T-cell (primary cell): Measurements from ENCODE around the gene OR10T2. TPM values are rescaled to one million over a fixed set of nuclear protein-coding genes. Genes with fewer than 3 reads are reported as not detected.

Source experiments
- ATAC-seq, 4 experiments: fragments of 200-7000 bp in 3 of 4; fragments of 150-1000 bp in 1 of 4; cut with Tn5 transposase; replicated peaks in 1 of 4; 1 replicate in 3 of 4; 2 replicates in 1 of 4; pipeline ENCODE4 v1.10.0; 2021; ENCODE audit warnings: moderate library complexity in 3 of 4, mild to moderate bottlenecking in 2 of 4, moderate number of reproducible peaks in 1 of 4
- CTCF ChIA-PET, 2 donors: fragments of 300-600 bp; sonication (Branson Sonifier 250); formaldehyde crosslinking; loops; one replicate each; lab custom pipeline; 2022; ENCODE audit warnings: antibody characterized with exemption in 2 of 2; lab: Charles Lee
- POLR2A ChIA-PET, 2 donors: fragments of 300-600 bp; sonication (Branson Sonifier 250); formaldehyde crosslinking; loops; one replicate each; lab custom pipeline; 2022; ENCODE audit warnings: antibody characterized with exemption in 2 of 2; lab: Charles Lee
- DNase-seq, 35 experiments: peaks; one replicate each; pipeline versions ENCODE4 v3.0.0 to v3.0.0-alpha.2; 2013 to 2023
- H3K27ac ChIP-seq: one replicate; pipeline ENCODE4 v1.5.1; 2013; ENCODE audit warnings: low read length
- H3K27me3 ChIP-seq, 2 experiments: replicated peaks in 1 of 2; 1 replicate in 1 of 2; 2 replicates in 1 of 2; pipeline versions ENCODE4 v1.6.1 to v1.7.0; 2013; ENCODE audit warnings: low read length in 1 of 2, mixed read lengths in 1 of 2; ENCODE audit not compliant: control insufficient read depth in 2 of 2, insufficient read depth in 2 of 2; ENCODE audit errors: extremely low read depth in 1 of 2
- H3K36me3 ChIP-seq, 2 donors: 1 replicate in 1 of 2; 2 replicates in 1 of 2; pipeline versions ENCODE4 v1.6.1 to v1.7.0; 2013; ENCODE audit warnings: low read length in 1 of 2; ENCODE audit not compliant: control insufficient read depth in 2 of 2, insufficient read depth in 1 of 2; ENCODE audit errors: extremely low read depth in 1 of 2
- H3K4me1 ChIP-seq, 2 experiments: 1 replicate in 1 of 2; 2 replicates in 1 of 2; pipeline versions ENCODE4 v1.6.1 to v1.7.0; 2013; ENCODE audit warnings: low read length in 2 of 2, mixed read lengths in 1 of 2; ENCODE audit not compliant: insufficient read depth in 2 of 2, control insufficient read depth in 1 of 2; ENCODE audit errors: extremely low read depth in 1 of 2
- H3K4me3 ChIP-seq, 2 donors: 1 replicate in 1 of 2; 2 replicates in 1 of 2; pipeline versions ENCODE4 v1.5.1 to v1.7.0; 2013; ENCODE audit warnings: mild to moderate bottlenecking in 2 of 2, low read length in 1 of 2, moderate library complexity in 1 of 2; ENCODE audit not compliant: control insufficient read depth in 1 of 2; ENCODE audit errors: extremely low read depth in 1 of 2
- H3K9me3 ChIP-seq: 2 replicates; pipeline ENCODE4 v1.7.0; 2013
- H3K27ac Mint-ChIP-seq, 2 donors: one replicate each; pipeline ENCODE4 v1.8.0; 2020 to 2021; ENCODE audit warnings: mild to moderate bottlenecking in 2 of 2, mixed read lengths in 2 of 2
- H3K27me3 Mint-ChIP-seq, 2 donors: one replicate each; pipeline ENCODE4 v1.8.0; 2021 to 2022; ENCODE audit warnings: mixed read lengths in 2 of 2
- H3K36me3 Mint-ChIP-seq: one replicate; pipeline ENCODE4 v1.8.0; 2021; ENCODE audit warnings: mixed read lengths
- H3K4me1 Mint-ChIP-seq, 3 donors: one replicate each; pipeline ENCODE4 v1.8.0; 2020 to 2022; ENCODE audit warnings: mixed read lengths in 3 of 3, mild to moderate bottlenecking in 1 of 3
- H3K4me3 Mint-ChIP-seq, 3 donors: one replicate each; pipeline ENCODE4 v1.8.0; 2020 to 2022; ENCODE audit warnings: mild to moderate bottlenecking in 3 of 3, mixed read lengths in 3 of 3, moderate library complexity in 3 of 3
- H3K9me3 Mint-ChIP-seq, 3 donors: one replicate each; pipeline ENCODE4 v1.8.0; 2020 to 2022; ENCODE audit warnings: mixed read lengths in 3 of 3
- WGBS: methylation state at CpG from one replicate; pipeline ENCODE4 v1.1.5; 2013; ENCODE audit warnings: missing lambda C conversion rate; ENCODE audit not compliant: insufficient coverage; 5-methylcytosine and 5-hydroxymethylcytosine counted together
- total RNA-seq, 35 experiments: library from RNA in 6 of 35; stranded (reverse) in 6 of 35; fragments of 120-200 nt in 1 of 35; gene quantifications; one replicate each; pipeline versions ENCODE4 v1.2.1 to v1.2.4 and lab custom pipeline; 2013 to 2026

OR10T2 gene
- total RNA-seq, 5 donors from 2014 or later (not counting 1 experiment from before 2014, with no cell fraction given) = not detected

- DNase-seq = no peak
- ChIA-PET CTCF (no interaction called here), POLR2A (no interaction called here)
- peaks cover 0 to 7% of the 10 kb centered on the region in 2 experiments for H3K27me3 ChIP-seq
- H3K27me3 Mint-ChIP-seq = peaks cover 26 to 28% of the 10 kb centered on the region in 2 donors
- no peaks in the 10 kb centered on the region for H3K36me3 Mint-ChIP-seq
- no peaks in the 10 kb centered on the region for H3K9me3 ChIP-seq
- no peaks in the 10 kb centered on the region for H3K36me3 ChIP-seq
- ATAC-seq = no peak
- H3K27ac Mint-ChIP-seq = no peak overlapping the region
- no peak overlapping the region for H3K4me3 Mint-ChIP-seq
- H3K4me1 ChIP-seq = no peaks in the 10 kb centered on the region
- no peak overlapping the region for H3K27ac ChIP-seq
- H3K9me3 Mint-ChIP-seq = peaks cover 3 to 12% (median 5%) of the 10 kb centered on the region in 3 donors
- no peaks in the 10 kb centered on the region for H3K4me1 Mint-ChIP-seq
- no peak overlapping the region for H3K4me3 ChIP-seq
These were observed 32.5 kb downstream of the OR10T2 start for GRCh38 chr1:158366783-158367182.

- Histone ChIP-seq H3K4me3 (no peak overlapping the region), H3K36me3 (no peaks in the 10 kb centered on the region), H3K27me3 (no peaks in the 10 kb centered on the region), H3K27ac (no peak overlapping the region), H3K9me3 (no peaks in the 10 kb centered on the region), H3K4me1 (no peaks in the 10 kb centered on the region)
- no peak for DNase-seq
- Mint-ChIP-seq H3K27ac (no peak overlapping the region), H3K4me1 (no peaks in the 10 kb centered on the region), H3K4me3 (no peak overlapping the region), H3K9me3 (peaks cover 0 to 3% (median 2%) of the 10 kb centered on the region in 3 donors), H3K36me3 (no peaks in the 10 kb centered on the region), H3K27me3 (peaks cover 16 to 18% of the 10 kb centered on the region in 2 donors)
- POLR2A ChIA-PET = no interaction called here
- 57% methylated on average over 1 of the region's 1 CpG for WGBS
- no peak for ATAC-seq
- CTCF ChIA-PET = no interaction called here
These were observed 36.3 kb downstream of the OR10T2 start for GRCh38 chr1:158362941-158363340.

- Mint-ChIP-seq H3K27me3 (peaks cover 14 to 16% of the 10 kb centered on the region in 2 donors), H3K4me3 (no peak overlapping the region), H3K9me3 (peaks cover 0 to 3% (median 2%) of the 10 kb centered on the region in 3 donors), H3K4me1 (no peaks in the 10 kb centered on the region), H3K36me3 (no peaks in the 10 kb centered on the region), H3K27ac (no peak overlapping the region)
- H3K27ac ChIP-seq = no peak overlapping the region
- no peaks in the 10 kb centered on the region for H3K36me3 ChIP-seq
- no peaks in the 10 kb centered on the region for H3K27me3 ChIP-seq
- no peaks in the 10 kb centered on the region for H3K4me1 ChIP-seq
- CTCF ChIA-PET = no interaction called here
- no peaks in the 10 kb centered on the region for H3K9me3 ChIP-seq
- no peak for ATAC-seq
- no peak overlapping the region for H3K4me3 ChIP-seq
- DNase-seq = no peak
- WGBS = 11% methylated on average over 1 of the region's 1 CpG
- POLR2A ChIA-PET = no interaction called here
These were observed 36.8 kb downstream of the OR10T2 start for GRCh38 chr1:158362482-158362881.

- H3K36me3 Mint-ChIP-seq = no peaks in the 10 kb centered on the region
- H3K4me3 ChIP-seq = no peak overlapping the region
- ChIA-PET POLR2A (no interaction called here), CTCF (interaction anchor here in 1 of 2 donors (0.6 kb wide), 1 partner anchor 18 kb away, joined by 3 read pairs; no protein-coding TSS in a partner anchor)
- no peak overlapping the region for H3K27ac Mint-ChIP-seq
- H3K36me3 ChIP-seq = no peaks in the 10 kb centered on the region
- H3K27me3 ChIP-seq = peaks cover 0 to 8% of the 10 kb centered on the region in 2 experiments
- peaks cover 0 to 3% of the 10 kb centered on the region in 2 experiments for H3K4me1 ChIP-seq
- DNase-seq (no peak), ATAC-seq (no peak)
- H3K27me3 Mint-ChIP-seq = peaks cover 27 to 36% of the 10 kb centered on the region in 2 donors
- H3K9me3 ChIP-seq = no peaks in the 10 kb centered on the region
- WGBS = no CpG with 5 or more reads among the region's 1 CpG
- H3K27ac ChIP-seq = no peak overlapping the region
- H3K9me3 Mint-ChIP-seq = no peaks in the 10 kb centered on the region
- no peak overlapping the region for H3K4me3 Mint-ChIP-seq
- peaks cover 0 to 9% (median 0%) of the 10 kb centered on the region in 3 donors for H3K4me1 Mint-ChIP-seq
These were observed 41.8 kb downstream of the OR10T2 start for GRCh38 chr1:158357441-158357840.

- Histone ChIP-seq H3K27me3 (peaks cover 0 to 8% of the 10 kb centered on the region in 2 experiments), H3K9me3 (no peaks in the 10 kb centered on the region), H3K27ac (no peak overlapping the region), H3K4me3 (no peak overlapping the region), H3K4me1 (peaks cover 0 to 3% of the 10 kb centered on the region in 2 experiments), H3K36me3 (no peaks in the 10 kb centered on the region)
- DNase-seq (no peak), ATAC-seq (no peak)
- ChIA-PET POLR2A (no interaction called here), CTCF (no interaction called here)
- Mint-ChIP-seq H3K4me3 (no peak overlapping the region), H3K27ac (no peak overlapping the region), H3K36me3 (no peaks in the 10 kb centered on the region), H3K4me1 (peaks cover 0 to 9% (median 0%) of the 10 kb centered on the region in 3 donors), H3K9me3 (no peaks in the 10 kb centered on the region), H3K27me3 (peaks cover 27 to 36% of the 10 kb centered on the region in 2 donors)
- WGBS = 79% methylated on average over 2 of the region's 3 CpGs
These were observed 42.6 kb downstream of the OR10T2 start for GRCh38 chr1:158356616-158357015.

DNA sequence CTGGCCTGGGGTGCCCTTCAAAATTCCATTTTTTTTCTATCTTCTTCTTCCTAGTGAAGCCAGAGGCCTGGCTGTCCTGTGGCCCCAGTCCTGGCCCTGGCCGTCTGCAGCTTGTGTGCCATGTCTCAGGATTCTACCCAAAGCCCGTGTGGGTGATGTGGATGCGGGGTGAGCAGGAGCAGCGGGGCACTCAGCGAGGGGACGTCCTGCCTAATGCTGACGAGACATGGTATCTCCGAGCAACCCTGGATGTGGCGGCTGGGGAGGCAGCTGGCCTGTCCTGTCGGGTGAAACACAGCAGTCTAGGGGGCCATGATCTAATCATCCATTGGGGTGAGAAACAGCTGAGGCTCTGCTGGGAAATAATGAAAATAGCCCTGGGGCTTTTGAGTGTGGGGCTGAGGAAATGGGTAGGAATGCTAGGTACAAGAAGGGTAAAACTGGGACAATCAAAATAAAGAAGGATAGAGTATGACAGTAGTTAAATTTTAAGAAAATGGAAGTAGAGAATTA lies 43.4 kb downstream of the OR10T2 start:
- no peak overlapping the region for H3K27ac ChIP-seq
- ChIA-PET CTCF (no interaction called here), POLR2A (no interaction called here)
- H3K36me3 ChIP-seq = no peaks in the 10 kb centered on the region
- ATAC-seq (no peak), DNase-seq (no peak)
- 51% methylated on average over 10 of the region's 10 CpGs for WGBS
- Mint-ChIP-seq H3K27ac (no peak overlapping the region), H3K9me3 (no peaks in the 10 kb centered on the region), H3K27me3 (peaks cover 27 to 36% of the 10 kb centered on the region in 2 donors), H3K4me3 (no peak overlapping the region), H3K36me3 (no peaks in the 10 kb centered on the region), H3K4me1 (peaks cover 0 to 9% (median 0%) of the 10 kb centered on the region in 3 donors)
- peaks cover 0 to 3% of the 10 kb centered on the region in 2 experiments for H3K4me1 ChIP-seq
- peaks cover 0 to 10% of the 10 kb centered on the region in 2 experiments for H3K27me3 ChIP-seq
- no peaks in the 10 kb centered on the region for H3K9me3 ChIP-seq
- no peak overlapping the region for H3K4me3 ChIP-seq
